Caco-2 (cell line): ENCODE measurements around the gene C1QL2. TPM values are rescaled to one million over a fixed set of nuclear protein-coding genes. Genes with fewer than 3 reads are reported as not detected.

ENCODE experiments used
- Bru-seq: library from RNA; stranded (reverse); fragments of 400-500 nt; gene quantifications from one replicate; lab custom pipeline; 2021; lab: Mats Ljungman, UMichigan
- BruChase-seq, 2 experiments: library from RNA; stranded (reverse); fragments of 400-500 nt; gene quantifications; one replicate each; lab custom pipeline; 2021; lab: Mats Ljungman, UMichigan
- BruUV-seq: library from RNA; stranded (reverse); fragments of 400-500 nt; replicated peaks from 2 replicates; lab custom pipeline; 2021; lab: Mats Ljungman, UMichigan
- CTCF ChIA-PET: fragments of 300-600 bp; sonication (Branson Sonifier 250); formaldehyde crosslinking; loops from one replicate; lab custom pipeline; 2022; ENCODE audit warnings: antibody characterized with exemption; lab: Charles Lee
- POLR2A ChIA-PET: fragments of 300-600 bp; sonication (Branson Sonifier 250); formaldehyde crosslinking; loops from one replicate; lab custom pipeline; 2022; ENCODE audit warnings: antibody characterized with exemption; lab: Charles Lee
- DNase-seq, 2 experiments: peaks; one replicate each; pipeline versions ENCODE4 v3.0.0 to v3.0.0-alpha.2; 2020 to 2022
- H3K27me3 ChIP-seq: replicated peaks from 2 replicates; pipeline ENCODE4 v1.6.0; 2011; ENCODE audit warnings: low read length; ENCODE audit not compliant: control insufficient read depth, insufficient read depth
- H3K36me3 ChIP-seq: 2 replicates; pipeline ENCODE4 v1.5.1; 2011; ENCODE audit warnings: low read length; ENCODE audit not compliant: control insufficient read depth, insufficient read depth
- H3K4me1 ChIP-seq: fragments of 250-450 bp; sonication (Bioruptor Pico); 2 replicates; pipeline ENCODE4 v1.5.1; 2020; ENCODE audit warnings: mild to moderate bottlenecking
- H3K4me3 ChIP-seq: 2 replicates; pipeline ENCODE4 v1.5.1; 2011; ENCODE audit warnings: low read depth, mild to moderate bottlenecking, control low read depth, low read length
- H3K9me3 ChIP-seq: fragments of 250-450 bp; sonication (Bioruptor Pico); 2 replicates; pipeline ENCODE4 v1.5.1; 2020; ENCODE audit warnings: mild to moderate bottlenecking, moderate library complexity
- H3K27ac Mint-ChIP-seq: one replicate; pipeline ENCODE4 v1.8.0; 2022; ENCODE audit warnings: mixed read lengths; ENCODE audit not compliant: unreplicated experiment
- H3K27me3 Mint-ChIP-seq: one replicate; pipeline ENCODE4 v1.8.0; 2022; ENCODE audit warnings: mixed read lengths; ENCODE audit not compliant: insufficient read depth, unreplicated experiment
- H3K36me3 Mint-ChIP-seq: one replicate; pipeline ENCODE4 v1.8.0; 2022; ENCODE audit warnings: mild to moderate bottlenecking, mixed read lengths; ENCODE audit not compliant: insufficient read depth, unreplicated experiment
- H3K4me1 Mint-ChIP-seq: one replicate; pipeline ENCODE4 v1.8.0; 2022; ENCODE audit warnings: low read depth, mixed read lengths; ENCODE audit not compliant: unreplicated experiment
- H3K4me3 Mint-ChIP-seq: one replicate; pipeline ENCODE4 v1.8.0; 2022; ENCODE audit warnings: mild to moderate bottlenecking, moderate library complexity, mixed read lengths; ENCODE audit not compliant: unreplicated experiment
- H3K9me3 Mint-ChIP-seq: one replicate; pipeline ENCODE4 v1.8.0; 2022; ENCODE audit warnings: mixed read lengths; ENCODE audit not compliant: unreplicated experiment
- CTCF ChIP-seq, 2 experiments: fragments of 200-600 bp in 1 of 2; IDR thresholded peaks; 1 replicate in 1 of 2; 2 replicates in 1 of 2; pipeline versions ENCODE4 v1.5.1 to v1.8.0; 2011 to 2022; ENCODE audit warnings: antibody characterized with exemption in 1 of 2, control low read depth in 1 of 2, inconsistent platforms in 1 of 2, low read depth in 1 of 2, low read length in 1 of 2, mild to moderate bottlenecking in 1 of 2, moderate library complexity in 1 of 2; ENCODE audit not compliant: insufficient read depth in 1 of 2, severe bottlenecking in 1 of 2, unreplicated experiment in 1 of 2
- intact Hi-C: fragments of 100-400 bp; cut with micrococcal nuclease; formaldehyde crosslinking; loops from one replicate; pipeline ENCODE4 v1.10.0; 2022; ENCODE audit not compliant: unreplicated experiment
- long read RNA-seq: library from polyadenylated mRNA; stranded (forward); transcript quantifications from one replicate; pipeline ENCODE4 v2.0.0, GENCODE V29; 2022
- total RNA-seq: library from RNA; stranded (reverse); gene quantifications from 2 replicates; pipeline ENCODE4 v1.2.3, GENCODE V29; 2022

The C1QL2 gene
- total RNA-seq (not detected in 2 replicates), Bru-seq, nascent RNA (not detected), BruChase-seq, experiment 1, labeled RNA remaining after a 2-hour chase (not detected), BruChase-seq, experiment 2, labeled RNA remaining after a 6-hour chase (not detected)
- long read RNA-seq = 0 reads

- H3K36me3 ChIP-seq = no peaks in the 10 kb centered on the region
- Mint-ChIP-seq H3K27ac (no peak within 1 kb of the TSS), H3K27me3 (peaks cover 17% of the 10 kb centered on the region), H3K4me3 (no peak within 1 kb of the TSS), H3K9me3 (no peaks in the 10 kb centered on the region), H3K4me1 (no peaks in the 10 kb centered on the region), H3K36me3 (no peaks in the 10 kb centered on the region)
- no peaks in the 10 kb centered on the region for H3K9me3 ChIP-seq
- TF ChIP-seq CTCF (IDR thresholded peaks at IDR 0.05; ENCODE audit: insufficient read depth in 1 of 2, low read depth in 1 of 2, low read length in 1 of 2, severe bottlenecking in 1 of 2, unreplicated experiment in 1 of 2) = no peak
- H3K4me3 ChIP-seq = no peak within 1 kb of the TSS
- CTCF ChIA-PET = no interaction called here
- no peaks in the 10 kb centered on the region for H3K4me1 ChIP-seq
- POLR2A ChIA-PET = no interaction called here
- DNase-seq = no peak
- no TSS peak for BruUV-seq
- intact Hi-C loops = no loop called here
- no peaks in the 10 kb centered on the region for H3K27me3 ChIP-seq
These were observed at the start of gene C1QL2 for GRCh38 chr2:119158563-119159347. TSS of gene C1QL2 (minus strand) at chr2:119158751. CDS start at chr2:119158269, 482 bp downstream.

GRCh38 chr2:119207447-119207846 lies 48.9 kb upstream of the C1QL2 start:
- no peaks in the 10 kb centered on the region for H3K36me3 ChIP-seq
- H3K27ac Mint-ChIP-seq = no peak overlapping the region
- H3K9me3 Mint-ChIP-seq = no peaks in the 10 kb centered on the region
- H3K4me3 Mint-ChIP-seq = no peak overlapping the region
- intact Hi-C loops = no loop called here
- H3K27me3 Mint-ChIP-seq = no peaks in the 10 kb centered on the region
- TF ChIP-seq CTCF (IDR thresholded peaks at IDR 0.05; ENCODE audit: insufficient read depth in 1 of 2, low read depth in 1 of 2, low read length in 1 of 2, severe bottlenecking in 1 of 2, unreplicated experiment in 1 of 2) = no peak
- no TSS peak for BruUV-seq
- no peaks in the 10 kb centered on the region for H3K27me3 ChIP-seq
- no peaks in the 10 kb centered on the region for H3K4me1 Mint-ChIP-seq
- DNase-seq = no peak
- POLR2A ChIA-PET = no interaction called here
- CTCF ChIA-PET = no interaction called here
- no peak overlapping the region for H3K4me3 ChIP-seq
- H3K9me3 ChIP-seq = no peaks in the 10 kb centered on the region
- no peaks in the 10 kb centered on the region for H3K4me1 ChIP-seq
- H3K36me3 Mint-ChIP-seq = no peaks in the 10 kb centered on the region

- Histone ChIP-seq H3K27me3 (no peaks in the 10 kb centered on the region), H3K36me3 (no peaks in the 10 kb centered on the region), H3K4me3 (no peak overlapping the region), H3K4me1 (no peaks in the 10 kb centered on the region), H3K9me3 (no peaks in the 10 kb centered on the region)
- no TSS peak for BruUV-seq
- CTCF ChIA-PET = interaction anchor here (1.0 kb wide), 1 partner anchor 85 kb away, joined by 3 read pairs; no protein-coding TSS in a partner anchor
- intact Hi-C loops = no loop called here
- TF ChIP-seq CTCF (IDR thresholded peaks at IDR 0.05; ENCODE audit: insufficient read depth in 1 of 2, low read depth in 1 of 2, low read length in 1 of 2, severe bottlenecking in 1 of 2, unreplicated experiment in 1 of 2) = no peak
- Mint-ChIP-seq H3K27me3 (no peaks in the 10 kb centered on the region), H3K27ac (no peak overlapping the region), H3K9me3 (no peaks in the 10 kb centered on the region), H3K36me3 (no peaks in the 10 kb centered on the region), H3K4me3 (no peak overlapping the region), H3K4me1 (no peaks in the 10 kb centered on the region)
- POLR2A ChIA-PET = no interaction called here
- no peak for DNase-seq
These were observed 47.6 kb upstream of the C1QL2 start for GRCh38 chr2:119206201-119206600.
